SK-N-SH (cell line): ENCODE results near the gene CATSPERZ. TPM values are rescaled to one million over a fixed set of nuclear protein-coding genes. Genes with fewer than 3 reads are reported as not detected.

Source experiments
- CTCF ChIA-PET: fragments of 300-600, 350-600 bp; formaldehyde crosslinking; extraction: SDS; loops from one replicate; lab custom pipeline; 2021; lab: Yijun Ruan, JAX
- POLR2A ChIA-PET: fragments of 350-600 bp; sonication (Branson Sonifier 250); formaldehyde crosslinking; extraction: SDS; loops from one replicate; lab custom pipeline; 2020; ENCODE audit warnings: antibody characterized with exemption, inconsistent platforms; lab: Yijun Ruan, JAX
- DNase-seq: peaks from one replicate; pipeline ENCODE4 v3.0.0; 2012
- H2AFZ ChIP-seq: fragments of 200-600 bp; sonication (generic); 2 replicates; pipeline ENCODE4 v1.8.1; 2016; ENCODE audit warnings: antibody characterized with exemption, mild to moderate bottlenecking, low read depth
- H3F3A ChIP-seq: fragments of 200-600 bp; sonication (generic); replicated peaks from 2 replicates; pipeline ENCODE3; 2016; ENCODE audit warnings: antibody characterized with exemption, mild to moderate bottlenecking; ENCODE audit not compliant: insufficient read depth
- H3K27ac ChIP-seq, 2 experiments: fragments of 200-500 bp in 1 of 2; fragments of 200-600 bp in 1 of 2; sonication (Bioruptor generic) in 1 of 2; sonication (generic), shearing (Covaris generic) in 1 of 2; 2 replicates each; pipeline versions ENCODE4 v1.5.1 to v1.6.1; 2014 to 2016; ENCODE audit warnings: low read depth in 2 of 2, inconsistent platforms in 1 of 2, low read length in 1 of 2, mild to moderate bottlenecking in 1 of 2, mixed read lengths in 1 of 2
- H3K27me3 ChIP-seq: fragments of 200-600 bp; sonication (generic), shearing (Covaris generic); 2 replicates; pipeline ENCODE4 v1.6.1; 2016; ENCODE audit warnings: mixed run types; ENCODE audit not compliant: insufficient read depth
- H3K36me3 ChIP-seq, 2 experiments: fragments of 200-500 bp in 1 of 2; fragments of 200-600 bp in 1 of 2; sonication (Bioruptor generic) in 1 of 2; sonication (generic) in 1 of 2; replicated peaks in 1 of 2; 2 replicates each; pipeline versions ENCODE3 to v1.5.1; 2014 to 2016; ENCODE audit warnings: low read length in 1 of 2, mild to moderate bottlenecking in 1 of 2; ENCODE audit not compliant: insufficient read depth in 2 of 2, control insufficient read depth in 1 of 2
- H3K4me1 ChIP-seq, 2 experiments: fragments of 200-500 bp in 1 of 2; fragments of 200-600 bp in 1 of 2; sonication (Bioruptor generic) in 1 of 2; sonication (generic), shearing (Covaris generic) in 1 of 2; 2 replicates each; pipeline versions ENCODE4 v1.5.1 to v1.6.1; 2014 to 2016; ENCODE audit warnings: low read depth in 1 of 2, low read length in 1 of 2, mixed run types in 1 of 2; ENCODE audit not compliant: insufficient read depth in 2 of 2, control insufficient read depth in 1 of 2
- H3K4me2 ChIP-seq: fragments of 200-600 bp; sonication (generic), shearing (Covaris generic); 2 replicates; pipeline ENCODE4 v1.6.1; 2017; ENCODE audit warnings: mixed run types
- H3K4me3 ChIP-seq, 2 experiments: fragments of 200-500 bp in 1 of 2; fragments of 200-600 bp in 1 of 2; sonication (Bioruptor generic) in 1 of 2; sonication (generic), shearing (Covaris generic) in 1 of 2; 2 replicates each; pipeline versions ENCODE4 v1.5.1 to v1.8.1; 2014 to 2016; ENCODE audit warnings: low read depth in 2 of 2, inconsistent platforms in 1 of 2, low read length in 1 of 2, mild to moderate bottlenecking in 1 of 2, mixed read lengths in 1 of 2, moderate library complexity in 1 of 2
- H3K79me2 ChIP-seq: fragments of 200-600 bp; sonication (generic); 2 replicates; pipeline ENCODE4 v1.8.1; 2017; ENCODE audit warnings: mild to moderate bottlenecking; ENCODE audit not compliant: insufficient read depth
- H3K9ac ChIP-seq: fragments of 200-600 bp; sonication (generic); 2 replicates; pipeline ENCODE4 v1.6.1; 2017; ENCODE audit warnings: mixed run types
- H3K9me2 ChIP-seq: fragments of 200-600 bp; sonication (generic); 2 replicates; pipeline ENCODE4 v1.6.1; 2017; ENCODE audit warnings: mixed run types
- H3K9me3 ChIP-seq: fragments of 200-600 bp; sonication (generic); 2 replicates; pipeline ENCODE4 v1.6.1; 2017; ENCODE audit warnings: mixed run types, mild to moderate bottlenecking, moderate library complexity
- H4K20me1 ChIP-seq: fragments of 200-600 bp; sonication (generic); 2 replicates; pipeline ENCODE4 v1.6.1; 2017; ENCODE audit warnings: mild to moderate bottlenecking, mixed run types; ENCODE audit not compliant: insufficient read depth
- EZH2phosphoT487 ChIP-seq: fragments of 200-600 bp; sonication (generic); IDR thresholded peaks from 2 replicates; pipeline ENCODE4 v1.6.1; 2017; ENCODE audit warnings: low read depth, mixed run types, mild to moderate bottlenecking, antibody characterized with exemption, moderate library complexity, borderline replicate concordance
- GATA2 ChIP-seq: sonication (generic); formaldehyde crosslinking; IDR thresholded peaks from 2 replicates; pipeline ENCODE4 v1.5.0; 2020; ENCODE audit warnings: mild to moderate bottlenecking, missing genetic modification reagents
- JUND ChIP-seq: IDR thresholded peaks from 2 replicates; pipeline ENCODE4 v1.4.0; 2012
- MEF2A ChIP-seq: IDR thresholded peaks from 2 replicates; pipeline ENCODE4 v1.4.0; 2012; ENCODE audit warnings: low read depth, borderline replicate concordance
- NFIC ChIP-seq: IDR thresholded peaks from 2 replicates; pipeline ENCODE4 v1.4.0; 2012; ENCODE audit warnings: borderline replicate concordance
- POLR2AphosphoS5 ChIP-seq: IDR thresholded peaks from 2 replicates; pipeline ENCODE4 v1.6.1; 2012; ENCODE audit warnings: low read depth, low read length
- SIN3A ChIP-seq: IDR thresholded peaks from 2 replicates; pipeline ENCODE4 v1.6.1; 2012; ENCODE audit warnings: low read depth, mild to moderate bottlenecking, low read length, moderate library complexity, borderline replicate concordance
- WGBS: methylation state at CpG from one replicate; pipeline ENCODE4 v1.1.6; 2017; ENCODE audit warnings: low lambda C conversion rate; 5-methylcytosine and 5-hydroxymethylcytosine counted together
- polyA plus RNA-seq, 3 experiments: library from polyadenylated mRNA; depleted of rRNA; stranded (reverse); fragments of >200 nt; gene quantifications; 2 replicates each; pipeline ENCODE4 v1.2.3, GENCODE V29; 2012
- TF ChIP-seq, protein P1 (sequence below): IDR thresholded peaks from 2 replicates; pipeline ENCODE4; 2012
- TF ChIP-seq, protein P2 (sequence below): IDR thresholded peaks from 2 replicates; pipeline ENCODE4 v1.4.0; 2012; ENCODE audit warnings: low read depth
- TF ChIP-seq, protein P3 (sequence below): fragments of 150-350 bp; IDR thresholded peaks from 2 replicates; pipeline ENCODE4 v1.6.1; 2017; ENCODE audit warnings: antibody characterized with exemption, low read length, low read depth, borderline replicate concordance
- TF ChIP-seq, protein P4 (sequence below): IDR thresholded peaks from 2 replicates; pipeline ENCODE4 v1.4.0; 2012; ENCODE audit warnings: low read depth, borderline replicate concordance

Gene CATSPERZ
- polyA plus RNA-seq, 1 of the 3 experiments (the other 2 are of a cell fraction) = 0.54 TPM

DNA sequence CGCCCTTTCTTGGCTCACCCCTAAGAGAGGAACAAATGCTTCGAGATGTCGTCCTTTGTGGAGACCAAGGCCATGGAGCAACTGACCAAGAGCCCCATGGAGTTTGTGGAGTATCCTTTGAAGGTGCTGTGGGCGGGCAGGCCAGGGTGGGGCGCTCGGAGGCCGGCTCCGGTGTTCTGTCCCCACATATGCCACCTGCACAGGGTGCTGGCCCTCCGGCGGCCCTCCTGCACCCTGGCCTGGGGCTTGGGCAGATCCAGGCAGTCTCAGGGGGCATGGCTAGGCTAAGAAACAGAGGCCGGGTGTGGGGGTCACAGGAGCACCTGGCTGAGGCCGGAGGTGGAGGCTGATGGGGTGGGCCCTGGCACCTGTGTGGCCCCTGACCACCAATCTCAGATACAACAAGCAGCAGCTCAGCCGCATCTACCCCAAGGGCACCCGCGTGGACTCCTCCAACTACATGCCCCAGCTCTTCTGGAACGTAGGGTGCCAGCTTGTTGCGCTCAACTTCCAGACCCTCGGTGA is 38.5 kb upstream of the CATSPERZ start:
- Histone ChIP-seq H3K27ac (no peak overlapping the region), H2AFZ (no peak overlapping the region), H3K4me3 (no peak overlapping the region), H3K9ac (no peak overlapping the region), H3K9me3 (no peaks in the 10 kb centered on the region), H3F3A (no peaks in the 10 kb centered on the region), H3K4me1 (peaks cover 0 to 37% of the 10 kb centered on the region in 2 experiments; a peak in 2 of 4 replicates), H3K79me2 (no peaks in the 10 kb centered on the region; the same call in none of the 2 replicates), H3K9me2 (no peaks in the 10 kb centered on the region), H3K27me3 (no peaks in the 10 kb centered on the region), H3K36me3 (peaks cover 24 to 35% of the 10 kb centered on the region in 2 experiments), H4K20me1 (no peaks in the 10 kb centered on the region), H3K4me2 (no peak overlapping the region)
- CTCF ChIA-PET = interaction anchor here (5.7 kb wide), 1 partner anchor 11 kb away, joined by 119 read pairs; the partner anchor contains the start of gene PLCB3
- POLR2A ChIA-PET = interaction anchor here (1.2 to 1.3 kb wide), 2 partner anchors 9 to 15 kb away, joined by 3 read pairs; no protein-coding TSS in a partner anchor
- no peak for DNase-seq
- TF ChIP-seq SIN3A (no peak), EZH2phosphoT487 (no peak), MEF2A (no peak), GATA2 (CRISPR knock-in tag) (no peak), NFIC (no peak)
- TF ChIP-seq, protein P1, sequence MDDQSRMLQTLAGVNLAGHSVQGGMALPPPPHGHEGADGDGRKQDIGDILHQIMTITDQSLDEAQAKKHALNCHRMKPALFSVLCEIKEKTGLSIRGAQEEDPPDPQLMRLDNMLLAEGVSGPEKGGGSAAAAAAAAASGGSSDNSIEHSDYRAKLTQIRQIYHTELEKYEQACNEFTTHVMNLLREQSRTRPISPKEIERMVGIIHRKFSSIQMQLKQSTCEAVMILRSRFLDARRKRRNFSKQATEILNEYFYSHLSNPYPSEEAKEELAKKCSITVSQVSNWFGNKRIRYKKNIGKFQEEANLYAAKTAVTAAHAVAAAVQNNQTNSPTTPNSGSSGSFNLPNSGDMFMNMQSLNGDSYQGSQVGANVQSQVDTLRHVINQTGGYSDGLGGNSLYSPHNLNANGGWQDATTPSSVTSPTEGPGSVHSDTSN = no peak
- TF ChIP-seq, protein P2, sequence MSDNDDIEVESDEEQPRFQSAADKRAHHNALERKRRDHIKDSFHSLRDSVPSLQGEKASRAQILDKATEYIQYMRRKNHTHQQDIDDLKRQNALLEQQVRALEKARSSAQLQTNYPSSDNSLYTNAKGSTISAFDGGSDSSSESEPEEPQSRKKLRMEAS = no peak
- TF ChIP-seq, protein P3, sequence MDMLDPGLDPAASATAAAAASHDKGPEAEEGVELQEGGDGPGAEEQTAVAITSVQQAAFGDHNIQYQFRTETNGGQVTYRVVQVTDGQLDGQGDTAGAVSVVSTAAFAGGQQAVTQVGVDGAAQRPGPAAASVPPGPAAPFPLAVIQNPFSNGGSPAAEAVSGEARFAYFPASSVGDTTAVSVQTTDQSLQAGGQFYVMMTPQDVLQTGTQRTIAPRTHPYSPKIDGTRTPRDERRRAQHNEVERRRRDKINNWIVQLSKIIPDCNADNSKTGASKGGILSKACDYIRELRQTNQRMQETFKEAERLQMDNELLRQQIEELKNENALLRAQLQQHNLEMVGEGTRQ = no peak
- 95% methylated on average over 15 of the region's 18 CpGs for WGBS

DNA sequence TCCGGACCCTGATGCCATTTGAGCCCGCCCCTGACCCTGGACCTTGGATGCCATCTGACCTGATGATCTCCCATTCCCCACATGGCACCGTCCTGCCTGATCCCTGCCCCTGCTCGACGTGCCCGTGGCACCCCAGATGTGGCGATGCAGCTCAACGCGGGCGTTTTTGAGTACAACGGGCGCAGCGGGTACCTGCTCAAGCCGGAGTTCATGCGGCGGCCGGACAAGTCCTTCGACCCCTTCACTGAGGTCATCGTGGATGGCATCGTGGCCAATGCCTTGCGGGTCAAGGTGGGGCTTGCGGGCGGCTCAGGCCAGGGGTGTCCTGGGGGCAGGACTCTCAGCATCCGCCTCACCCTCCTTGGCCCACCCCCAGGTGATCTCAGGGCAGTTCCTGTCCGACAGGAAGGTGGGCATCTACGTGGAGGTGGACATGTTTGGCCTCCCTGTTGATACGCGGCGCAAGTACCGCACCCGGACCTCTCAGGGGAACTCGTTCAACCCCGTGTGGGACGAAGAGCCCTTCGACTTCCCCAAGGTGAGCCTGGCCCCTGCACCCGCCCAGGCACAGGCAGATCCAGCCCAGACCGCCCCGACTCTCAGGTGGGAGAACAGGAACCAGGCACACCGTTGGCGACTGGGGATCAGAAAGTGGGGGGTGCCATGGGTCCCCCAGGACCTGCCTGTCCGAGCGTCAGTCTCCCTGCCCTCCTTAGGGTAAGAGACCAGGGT is 37.7 kb upstream of the CATSPERZ start:
- no peak for DNase-seq
- WGBS = 93% methylated on average over 30 of the region's 42 CpGs
- no peak overlapping the region for H3K9ac ChIP-seq
- no peak overlapping the region for H2AFZ ChIP-seq
- H3K4me1 ChIP-seq = peaks cover 0 to 39% of the 10 kb centered on the region in 2 experiments; a peak in 2 of 4 replicates
- TF ChIP-seq POLR2AphosphoS5 (no peak), GATA2 (CRISPR knock-in tag) (no peak), JUND (no peak), NFIC (no peak)
- TF ChIP-seq, protein P4, sequence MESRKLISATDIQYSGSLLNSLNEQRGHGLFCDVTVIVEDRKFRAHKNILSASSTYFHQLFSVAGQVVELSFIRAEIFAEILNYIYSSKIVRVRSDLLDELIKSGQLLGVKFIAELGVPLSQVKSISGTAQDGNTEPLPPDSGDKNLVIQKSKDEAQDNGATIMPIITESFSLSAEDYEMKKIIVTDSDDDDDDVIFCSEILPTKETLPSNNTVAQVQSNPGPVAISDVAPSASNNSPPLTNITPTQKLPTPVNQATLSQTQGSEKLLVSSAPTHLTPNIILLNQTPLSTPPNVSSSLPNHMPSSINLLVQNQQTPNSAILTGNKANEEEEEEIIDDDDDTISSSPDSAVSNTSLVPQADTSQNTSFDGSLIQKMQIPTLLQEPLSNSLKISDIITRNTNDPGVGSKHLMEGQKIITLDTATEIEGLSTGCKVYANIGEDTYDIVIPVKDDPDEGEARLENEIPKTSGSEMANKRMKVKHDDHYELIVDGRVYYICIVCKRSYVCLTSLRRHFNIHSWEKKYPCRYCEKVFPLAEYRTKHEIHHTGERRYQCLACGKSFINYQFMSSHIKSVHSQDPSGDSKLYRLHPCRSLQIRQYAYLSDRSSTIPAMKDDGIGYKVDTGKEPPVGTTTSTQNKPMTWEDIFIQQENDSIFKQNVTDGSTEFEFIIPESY = no peak
- H3K9me3 ChIP-seq = no peaks in the 10 kb centered on the region
- H3F3A ChIP-seq = peaks cover 4% of the 10 kb centered on the region
- CTCF ChIA-PET = interaction anchor here (1.1 to 5.7 kb wide), 3 partner anchors 9 to 39 kb away, joined by 5 to 119 read pairs (median 15); partner anchors contain the start of gene PLCB3
- peak overlapping the region; percentile 20; the same call in 1 of the 2 replicates for H3K4me2 ChIP-seq
- no peaks in the 10 kb centered on the region for H3K27me3 ChIP-seq
- H4K20me1 ChIP-seq = no peaks in the 10 kb centered on the region
- H3K4me3 ChIP-seq = no peak overlapping the region
- POLR2A ChIA-PET = interaction anchor here (1.2 to 2.8 kb wide), 3 partner anchors 10 to 17 kb away, joined by 3 to 41 read pairs (median 3); partner anchors contain the start of gene PPP1R14B
- peak overlapping the region; percentile 29 to 94; a peak in 2 of 4 replicates for H3K27ac ChIP-seq
- no peaks in the 10 kb centered on the region for H3K9me2 ChIP-seq
- peaks cover 24 to 38% of the 10 kb centered on the region in 2 experiments for H3K36me3 ChIP-seq
- no peaks in the 10 kb centered on the region; the same call in none of the 2 replicates for H3K79me2 ChIP-seq
